BJ (cell line): ENCODE measurements around the gene PPP2R5D. TPM values are rescaled to one million over a fixed set of nuclear protein-coding genes. Genes with fewer than 3 reads are reported as not detected.
"Not testable (repeated sequence)": the region's sequence is repeated elsewhere in the genome, so short reads cannot be mapped to it uniquely, and the experiment has no call there.

Source experiments
- CTCF ChIA-PET: fragments of 350-600 bp; formaldehyde crosslinking; extraction: SDS; loops from one replicate; lab custom pipeline; 2021; ENCODE audit warnings: antibody characterized with exemption, inconsistent platforms; lab: Yijun Ruan, JAX
- POLR2A ChIA-PET: fragments of 300-600 bp; sonication (Branson Sonifier 250); formaldehyde crosslinking; extraction: SDS; loops from one replicate; lab custom pipeline; 2021; ENCODE audit warnings: antibody characterized with exemption; lab: Charles Lee
- DNase-seq: peaks from one replicate; pipeline ENCODE4 v3.0.0-alpha.2; 2011; ENCODE audit warnings: low read depth
- H3K27me3 ChIP-seq: 2 replicates; pipeline ENCODE4 v1.6.0; 2011; ENCODE audit warnings: low read length; ENCODE audit not compliant: control insufficient read depth, insufficient read depth
- H3K36me3 ChIP-seq: 2 replicates; pipeline ENCODE4 v1.5.1; 2011; ENCODE audit warnings: low read length; ENCODE audit not compliant: control insufficient read depth, insufficient read depth
- H3K4me3 ChIP-seq: 2 replicates; pipeline ENCODE4 v1.5.1; 2011; ENCODE audit warnings: low read depth, mild to moderate bottlenecking, control low read depth, low read length
- CTCF ChIP-seq: IDR thresholded peaks from 2 replicates; pipeline ENCODE4 v1.5.1; 2011; ENCODE audit warnings: low read depth, mild to moderate bottlenecking, control low read depth, inconsistent platforms, low read length, moderate library complexity; ENCODE audit not compliant: insufficient read depth
- polyA plus RNA-seq: library from polyadenylated mRNA; depleted of rRNA; stranded (reverse); fragments of >200 nt; gene quantifications from 2 replicates; pipeline ENCODE4 v1.2.3, GENCODE V29; 2011

PPP2R5D gene
- polyA plus RNA-seq, 1 experiment = 61.8 TPM

- DNase-seq = no peak
- no peak for TF ChIP-seq CTCF
- POLR2A ChIA-PET = interaction anchor here (0.6 kb wide), 1 partner anchor 17 kb away, joined by 3 read pairs; no protein-coding TSS in a partner anchor
- no peaks in the 10 kb centered on the region for H3K27me3 ChIP-seq
- no peak overlapping the region for H3K4me3 ChIP-seq
- CTCF ChIA-PET = no interaction called here
- peaks cover 35% of the 10 kb centered on the region for H3K36me3 ChIP-seq
Observed at GRCh38 chr6:43037197-43037596, 52.8 kb downstream of the PPP2R5D start.

- H3K4me3 ChIP-seq = no peak overlapping the region
- ChIA-PET POLR2A (interaction anchor here (0.6 kb wide), 1 partner anchor 17 kb away, joined by 3 read pairs; no protein-coding TSS in a partner anchor), CTCF (interaction anchor here (0.6 to 0.9 kb wide), 2 partner anchors 16 to 1170 kb away, joined by 3 read pairs; partner anchors contain the start of gene RRP36)
- H3K27me3 ChIP-seq = no peaks in the 10 kb centered on the region
- H3K36me3 ChIP-seq = peaks cover 36% of the 10 kb centered on the region
- TF ChIP-seq CTCF = no peak
- DNase-seq = no peak
Observed at GRCh38 chr6:43037706-43038105, 53.3 kb downstream of the PPP2R5D start.

- DNase-seq = no peak
- no peak for TF ChIP-seq CTCF
- H3K36me3 ChIP-seq = peaks cover 42% of the 10 kb centered on the region
- no peaks in the 10 kb centered on the region for H3K27me3 ChIP-seq
- ChIA-PET CTCF (interaction anchor here (0.9 kb wide), 1 partner anchor 17 kb away, joined by 3 read pairs; the partner anchor contains the start of gene RRP36), POLR2A (interaction anchor here (0.6 kb wide), 1 partner anchor 11 kb away, joined by 6 read pairs; no protein-coding TSS in a partner anchor)
- H3K4me3 ChIP-seq = no peak overlapping the region
Observed at GRCh38 chr6:43038727-43039126, 54.4 kb downstream of the PPP2R5D start.

- Histone ChIP-seq H3K36me3 (peaks cover 44% of the 10 kb centered on the region), H3K27me3 (no peaks in the 10 kb centered on the region), H3K4me3 (no peak overlapping the region)
- no peak for DNase-seq
- CTCF ChIA-PET = interaction anchor here (0.8 kb wide), 1 partner anchor 650 kb away, joined by 3 read pairs; no protein-coding TSS in a partner anchor
- POLR2A ChIA-PET = no interaction called here
- TF ChIP-seq CTCF = no peak
Observed at GRCh38 chr6:43040542-43041257, 56.3 kb downstream of the PPP2R5D start.

- peaks cover 50% of the 10 kb centered on the region for H3K36me3 ChIP-seq
- not testable (repeated sequence) for DNase-seq, H3K4me3 ChIP-seq, H3K27me3 ChIP-seq
- ChIA-PET POLR2A (interaction anchor here (0.6 kb wide), 1 partner anchor 18 kb away, joined by 4 read pairs; the partner anchor contains the start of genes KLC4 and MRPL2), CTCF (interaction anchor here (1.2 kb wide), 1 partner anchor 140 kb away, joined by 3 read pairs; no protein-coding TSS in a partner anchor)
Observed at GRCh38 chr6:43041475-43041874, 57.1 kb downstream of the PPP2R5D start.
